Measurements from ENCODE around the gene ACSF3.

Gene ACSF3

GRCh38 chr16:89080196-89080853, 13.3 kb upstream of the ACSF3 start:
- no peak overlapping the region for H3K4me3 ChIP-seq (ENCODE audit: low read depth, low read length)
- TF ChIP-seq CTCF (IDR thresholded peaks at IDR 0.05; ENCODE audit: control insufficient read depth, extremely low read depth, insufficient read depth) = no peak
- DNase-seq (ENCODE audit: low read depth) = no peak

GRCh38 chr16:89081556-89081955, 12.1 kb upstream of the ACSF3 start:
- H3K4me3 ChIP-seq (ENCODE audit: low read depth, low read length) = no peak overlapping the region
- TF ChIP-seq CTCF (IDR thresholded peaks at IDR 0.05; ENCODE audit: control insufficient read depth, extremely low read depth, insufficient read depth) = no peak
- DNase-seq (ENCODE audit: low read depth) = no peak

GRCh38 chr16:89084411-89084810, 9.2 kb upstream of the ACSF3 start:
- no peak overlapping the region for H3K4me3 ChIP-seq (ENCODE audit: low read depth, low read length)
- TF ChIP-seq CTCF (IDR thresholded peaks at IDR 0.05; ENCODE audit: control insufficient read depth, extremely low read depth, insufficient read depth) = no peak
- no peak for DNase-seq (ENCODE audit: low read depth)

GRCh38 chr16:89084814-89085612, 8.6 kb upstream of the ACSF3 start:
- TF ChIP-seq CTCF (IDR thresholded peaks at IDR 0.05; ENCODE audit: control insufficient read depth, extremely low read depth, insufficient read depth) = no peak
- no peak for DNase-seq (ENCODE audit: low read depth)
- no peak overlapping the region for H3K4me3 ChIP-seq (ENCODE audit: low read depth, low read length)

- no peak for DNase-seq (ENCODE audit: low read depth)
- no peak for TF ChIP-seq CTCF (IDR thresholded peaks at IDR 0.05; ENCODE audit: control insufficient read depth, extremely low read depth, insufficient read depth)
- no peak overlapping the region for H3K4me3 ChIP-seq (ENCODE audit: low read depth, low read length)
Observed at GRCh38 chr16:89085755-89086154, 7.9 kb upstream of the ACSF3 start.

GRCh38 chr16:89087922-89088497, 5.6 kb upstream of the ACSF3 start:
- no peak overlapping the region for H3K4me3 ChIP-seq (ENCODE audit: low read depth, low read length)
- TF ChIP-seq CTCF (IDR thresholded peaks at IDR 0.05; ENCODE audit: control insufficient read depth, extremely low read depth, insufficient read depth) = no peak
- no peak for DNase-seq (ENCODE audit: low read depth)
